Activated naive CD4-positive, alpha-beta T cell treated with anti-CD3 and anti-CD28 coated beads, Interleukin-2, amount 50 U/mL, for 16 hours (primary cell): ENCODE results near the gene CSH1.
"Not testable (repeated sequence)": the region's sequence is repeated elsewhere in the genome, so short reads cannot be mapped to it uniquely, and the experiment has no call there.

Source experiments
- DNase-seq: peaks from one replicate; pipeline ENCODE4 v3.0.0-alpha.2; 2020

CSH1 gene

DNA sequence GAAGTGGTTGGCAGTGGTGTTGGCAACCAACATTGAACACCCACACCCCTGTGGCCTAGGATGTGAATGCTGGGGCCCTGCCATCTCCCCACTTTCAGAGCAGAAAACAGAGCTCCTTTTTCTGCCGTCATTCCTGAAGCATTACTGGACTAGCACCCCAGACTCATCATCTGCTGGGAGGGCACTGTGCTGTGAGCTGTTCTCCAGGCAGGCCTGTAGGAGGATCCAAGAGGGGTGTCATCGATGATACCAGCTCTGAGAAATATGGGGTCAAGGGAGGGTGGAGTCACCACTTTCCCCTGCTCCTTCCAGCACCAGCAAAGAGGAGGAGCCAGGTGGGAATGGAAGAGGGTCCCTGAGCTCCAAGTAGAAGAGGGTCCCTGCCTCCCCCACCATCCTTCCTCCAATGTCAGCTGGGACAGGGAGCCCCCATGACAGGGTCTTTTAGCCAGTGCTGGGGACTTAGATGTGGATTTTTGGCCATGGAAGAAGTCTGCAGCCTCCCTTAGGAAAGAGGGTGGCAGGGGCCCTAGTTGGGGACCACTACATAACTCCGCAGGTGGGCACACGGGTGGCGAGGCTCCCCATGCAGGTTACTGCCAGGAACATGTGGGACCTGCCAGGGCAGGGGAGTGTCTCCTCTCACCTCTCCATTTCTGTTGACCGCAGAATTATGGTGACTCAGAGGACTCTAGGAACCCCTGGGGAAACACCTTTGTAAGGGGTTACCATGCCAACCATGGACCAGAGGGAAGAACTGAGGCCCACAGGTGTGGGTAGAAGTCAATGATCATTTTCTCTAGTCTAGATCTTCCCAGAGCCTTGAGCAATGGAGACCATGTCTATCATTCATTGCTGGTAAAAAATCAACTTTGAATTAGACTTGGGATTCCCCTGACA, 2.8 kb upstream of the CSH1 start:
- DNase-seq = not testable (repeated sequence)

DNA sequence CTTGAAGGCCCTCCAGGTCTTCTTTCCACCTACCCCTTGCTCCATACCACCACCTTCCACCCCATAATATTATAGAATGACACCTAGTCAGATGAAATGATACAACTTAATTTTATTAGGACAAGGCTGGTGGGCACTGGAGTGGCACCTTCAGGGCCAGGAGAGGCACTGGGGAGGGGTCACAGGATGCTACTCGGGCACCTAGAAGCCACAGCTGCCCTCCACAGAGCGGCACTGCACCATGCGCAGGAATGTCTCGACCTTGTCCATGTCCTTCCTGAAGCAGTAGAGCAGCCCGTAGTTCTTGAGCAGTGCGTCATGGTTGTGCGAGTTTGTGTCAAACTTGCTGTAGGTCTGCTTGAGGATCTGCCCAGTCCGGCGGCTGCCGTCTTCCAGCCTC, 1.6 kb downstream of the CSH1 start:
- not testable (repeated sequence) for DNase-seq

DNA sequence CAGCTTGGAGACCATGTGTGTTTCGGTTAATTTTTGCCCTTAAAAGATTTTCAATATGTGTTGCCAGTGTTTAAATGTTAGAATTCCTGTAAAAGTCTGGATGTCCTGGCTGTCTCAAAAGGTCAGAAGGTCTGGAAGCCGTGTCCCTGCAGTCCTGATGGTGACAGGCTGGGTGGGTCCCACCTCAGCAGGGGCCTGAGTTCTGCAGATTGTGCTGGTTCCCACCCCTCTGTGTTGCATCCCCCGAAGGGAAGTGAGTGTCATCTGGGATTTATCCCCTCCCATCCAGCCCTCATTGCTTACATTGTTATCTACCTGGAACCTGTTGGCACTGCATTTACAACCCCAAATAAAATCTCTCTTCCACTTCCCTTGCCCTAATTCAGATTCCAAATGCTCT, 2.4 kb downstream of the CSH1 start:
- not testable (repeated sequence) for DNase-seq

DNA sequence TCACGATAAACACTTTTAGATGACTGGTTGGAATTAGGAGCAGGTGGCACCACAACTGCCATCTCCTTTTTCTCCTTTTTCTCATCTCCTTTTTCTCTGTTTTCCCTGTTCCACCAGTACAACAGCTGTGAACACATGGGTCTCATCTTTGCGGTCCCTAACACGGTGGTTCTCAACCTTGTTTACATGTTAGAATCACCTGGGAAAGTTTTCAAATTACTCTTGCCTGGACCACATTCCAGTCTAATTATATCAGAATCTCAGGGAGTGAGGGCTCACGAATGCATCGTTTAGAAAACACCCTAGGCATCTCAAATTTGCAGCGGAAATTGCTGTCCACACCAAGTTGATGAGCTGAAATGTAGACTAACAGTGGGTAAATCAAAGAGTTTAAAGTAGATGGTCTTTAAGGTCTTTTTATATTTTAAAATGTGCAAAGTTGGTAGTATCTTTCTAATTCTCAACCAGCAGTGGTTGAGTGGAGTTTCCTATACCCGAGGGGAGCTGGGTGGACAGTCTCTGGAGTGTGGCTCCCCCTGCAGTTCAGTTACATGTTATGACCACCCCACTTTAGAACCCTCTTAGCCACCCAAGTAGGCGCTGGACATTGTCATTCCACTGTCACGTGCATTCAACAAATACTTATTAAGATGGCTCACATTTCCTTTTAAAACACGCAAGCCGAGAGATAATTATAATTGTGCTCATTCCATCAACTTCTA, 3.9 kb downstream of the CSH1 start:
- not testable (repeated sequence) for DNase-seq

DNA sequence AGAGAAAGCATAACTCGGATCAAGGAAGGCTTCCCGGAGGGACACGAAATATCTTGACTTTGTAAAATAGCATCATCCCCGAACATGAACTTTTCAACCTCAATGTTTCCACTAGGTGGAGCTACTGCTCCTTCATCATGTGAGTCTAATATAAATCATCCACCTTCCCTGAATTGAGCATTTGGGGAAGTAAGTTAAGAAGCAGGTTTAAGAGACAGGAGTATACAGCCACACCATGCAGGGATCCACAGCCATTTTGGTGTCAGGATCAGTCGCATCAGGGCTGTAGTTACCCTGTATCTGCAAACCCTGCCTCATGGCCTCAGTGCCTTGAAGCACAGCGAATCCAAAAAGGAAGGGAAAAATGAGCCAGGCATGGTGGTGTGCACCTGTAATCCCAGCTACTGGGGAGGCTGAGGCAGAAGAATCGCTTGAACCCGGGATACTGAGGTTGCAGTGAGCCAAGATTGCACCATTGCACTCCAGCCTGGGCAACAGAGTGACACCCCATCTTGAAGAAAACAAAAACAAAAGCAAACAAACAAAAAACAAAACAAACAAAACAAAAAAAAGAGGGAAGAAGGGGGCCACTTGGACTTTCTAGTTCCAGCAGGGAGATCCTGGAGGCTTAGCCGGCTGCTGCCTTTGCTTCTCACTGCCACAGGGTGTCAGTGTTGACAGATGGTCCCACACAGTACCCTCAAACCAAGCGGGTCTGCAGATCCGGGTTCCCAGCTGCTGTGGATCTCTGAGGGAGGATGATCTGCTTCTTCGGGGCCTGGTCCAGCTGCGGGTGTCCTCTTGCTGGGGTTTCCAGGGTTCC, 7.1 kb downstream of the CSH1 start:
- DNase-seq = not testable (repeated sequence)

DNA sequence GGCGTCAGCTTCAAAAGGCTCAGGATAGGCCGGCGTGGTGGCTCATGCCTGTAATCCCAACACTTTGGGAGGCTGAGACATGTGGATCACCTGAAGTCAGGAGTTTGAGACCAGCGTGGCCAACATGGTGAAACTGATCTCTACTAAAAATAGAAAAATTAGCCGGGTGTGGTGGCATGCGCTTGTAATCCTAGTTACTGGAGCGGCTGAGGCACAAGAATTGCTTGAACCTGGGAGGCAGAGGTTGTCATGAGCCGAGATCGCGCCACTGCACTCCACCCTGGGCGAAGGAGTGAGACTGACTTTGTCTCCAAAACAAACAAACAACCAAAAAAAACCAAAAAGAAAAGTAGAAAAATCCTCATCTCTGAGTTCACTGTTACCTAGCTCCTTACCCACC, 11.3 kb downstream of the CSH1 start:
- DNase-seq = not testable (repeated sequence)

DNA sequence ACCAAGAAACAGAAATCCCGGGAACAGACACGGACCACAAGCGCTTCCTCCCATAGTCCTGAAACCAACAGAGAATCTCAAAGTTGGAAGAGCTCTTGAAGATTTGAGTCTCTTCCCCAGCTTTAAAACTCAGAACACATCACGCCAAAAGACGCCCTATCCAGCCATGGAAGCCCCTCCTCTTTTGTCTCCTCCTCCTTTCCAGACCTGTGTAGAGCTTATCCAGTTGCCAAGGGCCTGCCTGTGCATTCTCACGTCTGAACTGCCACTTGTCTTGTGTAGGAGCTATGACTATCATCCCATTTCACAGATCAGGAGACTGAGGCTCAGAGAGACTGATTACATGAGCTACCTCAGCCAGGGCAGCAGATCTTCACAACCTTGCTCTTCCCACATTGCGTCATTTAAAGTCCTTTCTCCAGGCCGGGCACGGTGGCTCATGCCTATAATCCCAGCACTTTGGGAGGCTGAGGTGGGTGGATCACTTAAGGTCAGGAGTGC, 13.7 kb downstream of the CSH1 start:
- DNase-seq = not testable (repeated sequence)

DNA sequence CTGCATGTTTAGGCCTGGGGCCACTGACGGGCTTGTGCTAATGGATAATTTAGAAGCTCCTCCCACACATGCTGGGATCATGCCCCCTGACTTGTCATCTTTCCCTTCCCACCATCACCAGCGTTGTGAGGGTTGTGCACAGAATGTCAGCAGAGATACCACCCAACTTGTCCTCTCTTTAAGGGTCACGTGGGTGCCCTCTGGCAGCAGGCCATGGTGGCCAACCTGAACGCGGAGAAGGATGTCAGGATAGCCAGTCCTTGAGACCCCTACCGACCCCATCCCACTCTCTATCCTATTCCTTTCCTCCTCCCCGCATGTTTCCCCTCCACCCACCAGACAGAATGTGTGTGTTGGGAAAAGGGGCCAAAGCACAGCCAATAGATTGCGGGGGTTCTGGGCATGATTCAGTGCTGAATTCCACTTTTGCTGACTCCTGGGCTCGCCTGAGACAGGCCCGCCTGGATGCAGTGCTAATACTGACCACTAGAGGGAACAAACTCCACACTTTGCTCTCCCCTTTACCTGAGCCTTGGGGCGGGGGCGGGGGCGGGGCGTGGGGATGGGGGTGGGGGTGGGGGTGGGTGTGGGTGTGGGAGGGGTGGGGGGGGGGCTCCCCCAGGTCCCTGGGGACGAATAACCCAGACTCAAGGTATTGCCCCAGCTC, 14.3 kb downstream of the CSH1 start, which contains the start of gene GH2:
Gene GH2, minus strand, starts transcription at position 10 of the 667 bp plus-strand sequence. CDS start 143 bp downstream, outside the sequence.
- DNase-seq = peak; percentile 66

DNA sequence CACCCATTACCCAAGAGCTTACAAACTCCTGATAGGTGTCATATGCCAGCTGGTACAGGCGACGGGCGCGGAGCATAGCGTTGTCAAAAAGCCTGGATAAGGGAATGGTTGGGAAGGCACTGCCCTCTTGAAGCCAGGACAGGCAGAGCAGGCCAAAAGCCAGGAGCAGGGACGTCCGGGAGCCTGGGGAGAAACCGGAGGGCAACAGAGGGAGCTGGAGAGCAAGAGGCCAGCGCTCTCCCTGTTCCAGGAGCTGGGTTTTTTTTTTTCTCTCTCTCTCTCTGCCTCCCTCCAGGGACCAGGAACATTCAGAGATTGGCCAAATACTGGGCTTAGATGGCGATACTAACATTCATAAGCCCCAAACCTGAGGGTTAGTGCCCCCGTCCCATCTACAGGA, 15.0 kb downstream of the CSH1 start:
- not testable (repeated sequence) for DNase-seq

DNA sequence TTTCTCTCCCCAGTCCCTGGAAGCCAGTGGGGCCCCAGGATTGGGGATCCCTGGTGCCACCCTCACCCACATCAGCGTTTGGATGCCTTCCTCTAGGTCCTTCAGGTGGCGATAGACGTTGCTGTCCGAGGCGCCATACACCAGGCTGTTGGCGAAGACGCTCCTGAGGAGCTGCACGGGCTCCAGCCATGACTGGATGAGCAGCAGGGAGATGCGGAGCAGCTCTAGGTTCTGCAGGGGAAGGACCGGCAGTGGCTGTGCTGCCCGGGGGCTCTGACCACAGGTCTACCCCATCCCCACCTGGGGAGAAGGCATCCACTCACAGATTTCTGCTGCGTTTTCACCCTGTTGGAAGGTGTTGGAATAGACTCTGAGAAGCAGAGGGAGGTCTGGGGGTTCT, 15.7 kb downstream of the CSH1 start:
- no peak for DNase-seq

DNA sequence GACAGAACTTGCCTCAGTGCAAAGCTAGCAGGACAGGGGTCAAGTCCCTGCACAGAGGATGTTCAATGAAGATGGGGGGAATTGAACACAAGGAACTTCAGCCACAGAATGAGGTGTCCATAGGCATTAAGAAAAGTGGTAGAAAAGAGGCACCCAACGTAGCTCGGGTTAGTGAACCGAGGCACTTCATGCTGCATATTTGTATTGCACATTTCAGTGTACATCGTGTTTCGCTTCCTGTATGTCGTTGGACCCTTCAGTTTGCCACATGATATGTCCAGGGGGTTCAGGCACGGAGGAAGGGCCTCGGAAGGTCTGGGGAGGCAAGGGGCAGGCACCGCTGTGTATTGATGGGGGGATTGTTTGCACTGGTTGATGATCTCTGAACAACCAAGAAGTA, 18.0 kb downstream of the CSH1 start:
- DNase-seq = not testable (repeated sequence)

DNA sequence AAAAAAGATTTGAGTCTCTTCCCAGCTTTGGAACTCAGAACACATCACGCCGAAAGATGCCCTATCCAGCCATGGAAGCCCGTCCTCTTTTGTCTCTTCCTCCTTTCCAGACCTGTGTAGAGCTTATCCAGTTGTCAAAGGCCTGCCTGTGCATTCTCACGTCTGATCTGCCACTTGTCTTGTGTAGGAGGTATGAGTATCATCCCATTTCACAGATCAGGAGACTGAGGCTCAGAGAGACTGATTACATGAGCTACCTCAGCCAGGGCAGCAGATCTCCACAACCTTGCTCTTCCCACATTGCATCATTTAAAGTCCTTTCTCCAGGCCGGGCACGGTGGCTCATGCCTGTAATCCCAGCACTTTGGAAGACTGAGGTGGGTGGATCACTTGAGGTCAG, 21.7 kb downstream of the CSH1 start:
- DNase-seq = not testable (repeated sequence)

DNA sequence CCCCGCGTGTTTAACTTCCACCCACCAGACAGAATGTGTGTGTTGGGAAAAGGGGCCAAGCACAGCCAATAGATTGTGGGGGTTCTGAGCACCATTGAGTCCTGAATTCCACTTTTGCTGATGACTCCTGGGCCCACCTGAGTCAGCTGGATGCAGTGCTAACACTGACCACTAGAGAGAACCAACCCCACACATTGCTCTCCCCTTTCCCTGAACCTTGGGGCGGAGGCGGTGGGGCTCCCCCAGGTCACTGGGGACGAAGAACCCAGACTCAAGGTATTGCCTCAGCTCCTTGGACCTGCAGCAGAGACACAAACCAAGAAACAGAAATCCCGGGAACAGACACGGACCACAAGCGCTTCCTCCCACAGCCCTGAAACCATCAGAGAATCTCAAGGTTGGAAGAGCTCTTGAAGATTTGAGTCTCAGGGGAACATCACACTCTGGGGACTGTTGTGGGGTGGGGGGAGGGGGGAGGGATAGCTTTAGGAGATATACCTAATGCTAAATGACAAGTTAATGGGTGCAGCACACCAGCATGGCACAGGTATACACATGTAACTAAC, 22.2 kb downstream of the CSH1 start:
- not testable (repeated sequence) for DNase-seq

DNA sequence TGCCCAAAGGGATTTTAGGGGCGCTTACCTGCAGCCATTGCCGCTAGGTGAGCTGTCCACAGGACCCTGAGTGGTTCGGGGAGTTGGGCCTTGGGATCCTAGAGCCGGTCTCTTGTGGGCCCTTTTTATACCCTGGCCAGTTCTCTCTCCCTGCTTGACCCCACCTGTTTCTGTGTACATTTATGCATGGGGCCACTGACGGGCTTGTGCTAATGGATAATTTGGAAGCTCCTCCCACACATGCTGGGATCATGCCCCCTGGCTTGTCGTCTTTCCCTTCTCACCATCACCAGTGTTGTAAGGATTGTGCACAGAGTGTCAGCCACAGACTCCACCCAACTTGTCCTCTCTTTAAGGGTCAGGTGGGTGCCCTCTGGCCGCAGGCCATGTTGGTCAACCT, 22.8 kb downstream of the CSH1 start, which contains the start of gene CSH2:
Gene CSH2, minus strand, starts transcription at position 101 of the 400 bp plus-strand sequence. Its CDS starts 63 bp downstream, at position 38.
- DNase-seq = not testable (repeated sequence)

DNA sequence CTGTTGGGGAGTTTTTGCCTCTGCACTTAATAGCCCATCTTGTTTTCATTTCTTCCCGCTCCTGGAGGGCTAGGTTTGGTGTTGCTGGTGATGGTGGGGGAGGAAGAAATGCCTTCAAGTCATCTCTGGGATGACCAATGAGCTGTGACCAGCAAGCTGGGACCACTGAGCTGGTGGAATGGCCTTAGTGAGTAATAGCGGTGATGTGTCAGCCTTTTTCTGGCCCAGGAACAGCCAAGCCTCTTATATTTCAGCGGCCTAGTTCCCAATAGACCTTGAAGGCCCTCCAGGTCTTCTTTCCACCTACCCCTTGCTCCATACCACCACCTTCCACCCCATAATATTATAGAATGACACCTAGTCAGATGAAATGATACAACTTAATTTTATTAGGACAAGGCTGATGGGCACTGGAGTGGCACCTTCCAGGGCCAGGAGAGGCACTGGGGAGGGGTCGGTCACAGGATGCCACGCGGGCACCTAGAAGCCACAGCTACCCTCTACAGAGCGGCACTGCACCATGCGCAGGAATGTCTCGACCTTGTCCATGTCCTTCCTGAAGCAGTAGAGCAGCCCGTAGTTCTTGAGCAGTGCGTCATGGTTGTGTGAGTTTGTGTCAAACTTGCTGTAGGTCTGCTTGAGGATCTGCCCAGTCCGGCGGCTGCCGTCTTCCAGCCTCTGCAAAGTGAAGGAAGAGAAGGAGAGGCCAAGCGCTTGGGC, 24.6 kb downstream of the CSH1 start:
- not testable (repeated sequence) for DNase-seq

DNA sequence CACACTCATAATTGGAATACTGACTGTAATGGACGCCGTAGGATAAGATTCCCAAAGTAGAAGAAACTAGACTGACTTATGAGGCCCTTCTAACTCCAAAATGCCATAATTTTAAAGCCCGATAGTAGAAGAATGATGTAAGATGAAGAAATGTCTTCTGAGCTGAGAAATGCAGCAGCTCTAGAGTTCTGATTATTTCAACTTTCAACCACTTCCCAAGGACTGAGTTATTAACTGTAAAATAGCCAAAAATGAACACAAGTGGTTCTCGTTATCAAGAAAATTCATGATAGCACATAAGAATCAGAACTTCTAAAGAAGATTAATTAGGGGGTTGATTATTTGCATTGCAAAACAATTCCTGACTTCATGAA, 26.1 kb downstream of the CSH1 start:
- not testable (repeated sequence) for DNase-seq

DNA sequence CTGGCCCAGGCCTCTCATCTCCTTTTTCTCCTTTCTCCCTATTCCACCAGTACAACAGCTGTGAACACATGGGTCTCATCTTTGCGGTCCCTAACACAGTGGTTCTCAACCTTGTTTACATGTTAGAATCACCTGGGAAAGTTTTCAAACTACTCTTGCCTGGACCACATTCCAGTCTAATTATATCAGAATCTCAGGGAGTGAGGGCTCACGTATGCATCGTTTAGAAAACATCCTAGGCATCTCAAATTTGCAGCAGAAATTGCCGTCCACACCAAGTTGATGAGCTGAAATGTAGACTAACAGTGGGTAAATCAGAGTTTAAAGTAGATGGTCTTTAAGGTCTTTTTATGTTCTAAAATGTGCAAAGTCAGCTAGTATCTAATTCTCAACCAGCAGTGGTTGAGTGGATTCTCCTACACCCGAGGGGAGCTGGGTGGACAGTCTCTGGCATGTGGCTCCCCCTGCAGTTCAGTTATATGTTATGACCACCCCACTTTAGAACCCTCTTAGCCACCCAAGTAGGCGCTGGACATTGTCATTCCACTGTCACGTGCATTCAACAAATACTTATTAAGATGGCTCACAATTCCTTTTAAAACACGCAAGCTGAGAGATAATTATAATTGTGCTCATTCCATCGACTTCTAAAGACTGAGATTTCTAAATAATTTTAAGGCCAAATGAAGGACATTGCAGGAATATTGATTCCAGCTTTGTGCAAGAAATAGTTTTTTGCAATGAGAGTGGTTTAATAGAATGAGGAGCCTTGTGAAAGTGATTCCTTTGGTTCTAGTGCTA, 26.7 kb downstream of the CSH1 start:
- DNase-seq = not testable (repeated sequence)

DNA sequence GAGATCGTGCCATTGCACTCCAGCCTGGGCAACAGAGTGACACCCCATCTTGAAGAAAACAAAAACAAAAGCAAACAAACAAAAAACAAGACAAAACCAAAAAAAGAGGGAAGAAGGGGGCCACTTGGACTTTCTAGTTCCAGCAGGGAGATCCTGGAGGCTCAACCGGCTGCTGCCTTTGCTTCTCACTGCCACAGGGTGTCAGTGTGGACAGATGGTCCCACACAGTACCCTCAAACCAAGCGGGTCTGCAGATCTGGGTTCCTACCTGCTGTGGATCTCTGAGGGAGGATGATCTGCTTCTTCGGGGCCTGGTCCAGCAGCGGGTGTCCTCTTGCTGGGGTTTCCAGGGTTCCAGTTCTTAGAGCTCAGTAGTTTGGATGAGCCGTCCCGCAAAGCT, 29.7 kb downstream of the CSH1 start:
- not testable (repeated sequence) for DNase-seq

DNA sequence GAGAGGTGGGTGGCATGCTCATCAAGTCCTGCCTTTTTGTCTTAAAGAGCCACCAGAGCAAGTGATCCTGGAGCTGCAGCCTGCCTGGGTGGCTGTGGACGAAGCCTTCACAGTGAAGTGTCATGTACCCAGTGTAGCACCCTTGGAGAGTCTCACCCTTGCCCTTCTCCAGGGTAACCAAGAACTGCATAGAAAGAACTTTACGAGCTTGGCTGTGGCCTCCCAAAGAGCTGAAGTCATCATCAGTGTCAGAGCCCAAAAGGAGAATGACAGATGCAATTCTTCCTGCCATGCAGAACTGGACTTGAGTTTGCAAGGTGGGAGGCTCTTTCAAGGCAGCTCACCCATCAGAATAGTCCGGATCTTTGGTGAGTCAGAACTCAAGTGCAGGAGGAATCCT, 37.1 kb downstream of the CSH1 start:
- DNase-seq = no peak

DNA sequence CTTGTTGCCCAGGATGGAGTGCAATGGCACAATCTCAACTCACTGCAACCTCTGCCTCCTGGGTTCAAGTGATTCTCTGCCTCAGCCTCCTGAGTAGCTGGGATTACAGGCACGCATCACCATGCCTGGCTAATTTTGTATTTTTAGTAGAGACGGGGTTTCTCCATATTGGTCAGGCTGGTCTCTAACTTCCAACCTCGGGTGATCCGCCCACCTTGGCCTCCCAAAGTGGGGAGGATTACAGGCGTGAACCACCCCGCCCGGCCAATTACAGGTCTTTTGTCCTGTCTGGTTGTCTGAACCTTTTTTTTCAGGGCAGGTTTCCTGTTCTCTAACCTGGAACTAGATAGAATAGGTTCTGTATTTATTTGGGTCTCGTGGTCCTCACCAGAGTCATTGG, 39.9 kb downstream of the CSH1 start:
- not testable (repeated sequence) for DNase-seq
